ENCODE data around the gene PACSIN2.

Gene PACSIN2

GRCh38 chr22:42842658-42843370, 172.1 kb downstream of the PACSIN2 start:
- TF ChIP-seq CTCF (IDR thresholded peaks at IDR 0.05; ENCODE audit: low read depth, low read length, missing control alignments), result no peak
- DNase-seq (ENCODE audit: low read depth), result no peak

DNA sequence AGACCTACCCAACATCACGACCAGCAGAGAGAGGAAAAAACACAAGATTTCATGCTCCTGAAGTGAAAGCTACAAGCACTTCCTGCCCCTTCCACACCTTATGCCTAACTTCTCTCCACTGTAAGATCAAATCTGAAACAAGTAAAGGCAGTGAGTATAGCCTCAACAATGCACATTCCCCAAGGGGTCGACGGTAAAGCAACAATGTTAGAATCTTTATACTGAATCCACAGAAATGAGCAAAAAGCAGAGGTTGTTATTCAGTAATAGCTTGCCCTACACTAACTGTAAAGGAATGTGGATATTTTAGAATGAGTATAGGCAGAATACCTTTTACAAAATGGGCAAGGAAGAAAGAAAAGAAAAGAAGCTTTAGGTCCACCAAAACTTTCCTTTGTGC, 173.5 kb downstream of the PACSIN2 start:
- no peak for DNase-seq (ENCODE audit: low read depth)
- TF ChIP-seq CTCF (IDR thresholded peaks at IDR 0.05; ENCODE audit: low read depth, low read length, missing control alignments), result no peak
- H3K4me3 ChIP-seq (ENCODE audit: low read depth, low read length), result no peak overlapping the region

More at GRCh38 chr22:42842658-42843370, 172.1 kb downstream of the PACSIN2 start:
- no peak overlapping the region for H3K4me3 ChIP-seq (ENCODE audit: low read depth, low read length)

GRCh38 chr22:42837556-42837955, 177.4 kb downstream of the PACSIN2 start:
- no peak for TF ChIP-seq CTCF (IDR thresholded peaks at IDR 0.05; ENCODE audit: low read depth, low read length, missing control alignments)

DNA sequence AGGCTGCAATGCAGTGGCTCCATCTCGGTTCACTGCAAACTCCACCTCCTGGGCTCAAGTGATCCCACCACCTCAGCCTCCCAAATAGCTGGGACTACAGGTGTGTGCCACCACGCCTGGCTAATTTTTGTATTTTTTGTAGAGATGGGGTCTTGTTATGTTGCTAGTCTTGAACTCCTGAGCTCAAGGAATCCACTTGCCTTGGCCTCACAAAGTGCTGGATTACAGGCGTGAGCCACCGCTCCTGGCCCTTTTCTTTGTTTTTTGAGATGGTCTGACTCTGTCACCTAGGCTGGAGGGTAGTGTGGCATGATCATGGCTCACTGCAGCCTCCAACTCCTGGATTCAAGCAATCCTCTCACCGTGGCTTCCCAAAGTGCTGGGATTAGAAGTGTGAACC, 178.9 kb downstream of the PACSIN2 start:
- TF ChIP-seq CTCF (IDR thresholded peaks at IDR 0.05; ENCODE audit: low read depth, low read length, missing control alignments), result no peak
- H3K4me3 ChIP-seq (ENCODE audit: low read depth, low read length), result no peak overlapping the region
- DNase-seq (ENCODE audit: low read depth), result no peak

More at GRCh38 chr22:42837556-42837955, 177.4 kb downstream of the PACSIN2 start:
- H3K4me3 ChIP-seq (ENCODE audit: low read depth, low read length), result no peak overlapping the region
- DNase-seq (ENCODE audit: low read depth), result no peak

GRCh38 chr22:42834177-42834949, 180.6 kb downstream of the PACSIN2 start:
- DNase-seq (ENCODE audit: low read depth), result no peak
- no peak overlapping the region for H3K4me3 ChIP-seq (ENCODE audit: low read depth, low read length)
- TF ChIP-seq CTCF (IDR thresholded peaks at IDR 0.05; ENCODE audit: low read depth, low read length, missing control alignments), result no peak

GRCh38 chr22:42833104-42833503, 181.8 kb downstream of the PACSIN2 start:
- DNase-seq (ENCODE audit: low read depth), result no peak
- no peak for TF ChIP-seq CTCF (IDR thresholded peaks at IDR 0.05; ENCODE audit: low read depth, low read length, missing control alignments)
- H3K4me3 ChIP-seq (ENCODE audit: low read depth, low read length), result no peak overlapping the region

Measured in GM12864 (cell line).